ENCODE data around the gene CAP2. TPM values are rescaled to one million over a fixed set of nuclear protein-coding genes. Genes with fewer than 3 reads are reported as not detected.

The CAP2 gene
- total and polyA plus RNA-seq, 9 of the 15 experiments (the other 6 are each of a cell fraction or from before 2014, with no cell fraction given) = not detected

- Histone ChIP-seq H3K9ac (ENCODE audit: insufficient read depth in 1 of 2, low read depth in 2 of 2, low read length in 2 of 2) (no peak overlapping the region), H3K27ac (ENCODE audit: extremely low read depth, low read depth, low read length) (no peak overlapping the region), H3K36me3 (ENCODE audit: control insufficient read depth, insufficient read depth, low read length) (no peaks in the 10 kb centered on the region), H2AFZ (ENCODE audit: low read depth, low read length) (no peak overlapping the region), H3K4me2 (ENCODE audit: insufficient read depth, low read length) (no peak overlapping the region), H3K9me3 (replicated peaks; ENCODE audit: control insufficient read depth, insufficient read depth, low read depth, low read length) (no peaks in the 10 kb centered on the region), H3K4me3 (no peak overlapping the region), H3K9me1 (ENCODE audit: control insufficient read depth, insufficient read depth, low read length) (no peaks in the 10 kb centered on the region), H3K27me3 (ENCODE audit: control insufficient read depth in 2 of 2, insufficient read depth in 2 of 2, low read length in 2 of 2) (peaks cover 21 to 23% of the 10 kb centered on the region in 2 experiments), H3K79me2 (ENCODE audit: control insufficient read depth, insufficient read depth, low read length) (no peaks in the 10 kb centered on the region), H4K20me1 (replicated peaks; ENCODE audit: control insufficient read depth, insufficient read depth, low read length) (no peaks in the 10 kb centered on the region), H3K4me1 (replicated peaks in 1 of 2; ENCODE audit: control insufficient read depth in 2 of 2, insufficient read depth in 2 of 2, low read length in 2 of 2) (no peaks in the 10 kb centered on the region)
- DNase-seq (ENCODE audit: extremely low read depth in 1 of 4, low spot score in 3 of 4) (no peak), FAIRE-seq (no peak), ATAC-seq (no peak)
- no TSS peak for BruUV-seq (replicated peaks)
- intact Hi-C loops (cut with micrococcal nuclease) = no loop called here
- in situ Hi-C loops (cut with MboI) = no loop called here
- CTCF ChIA-PET (ENCODE audit: low intra/inter-chr PET ratio) = no interaction called here
- 0 out of 2 replicates have a peak, but pooled peaks have one; percentile 9 for TF ChIP-seq CEBPB (tag; IDR thresholded peaks at IDR 0.05)
- TF ChIP-seq CEBPG (CRISPR knock-in tag; IDR thresholded peaks at IDR 0.05) = no peak
- peak in 1 of 2 experiments; percentile 50; a peak in 2 of 4 replicates for TF ChIP-seq CEBPG (tag; conservative IDR thresholded peaks at IDR 0.05 in 1 of 2, IDR thresholded peaks at IDR 0.05 in 1 of 2)
- TF ChIP-seq KDM5B (IDR thresholded peaks at IDR 0.05; ENCODE audit: insufficient replicate concordance, low read depth, low read length) = no peak
- peak; percentile 67 for TF ChIP-seq TFE3 (CRISPR knock-in tag; IDR thresholded peaks at IDR 0.05)
- no peak for TF ChIP-seq HDAC3 (IDR thresholded peaks at IDR 0.05; ENCODE audit: borderline replicate concordance, partially characterized antibody)
- POLR2A ChIA-PET = no interaction called here
- WGBS (ENCODE audit: insufficient coverage, low coverage, missing lambda C conversion rate) = 0% methylated on average over 3 of the region's 3 CpGs
These were observed 77.5 kb downstream of the CAP2 start for GRCh38 chr6:17470938-17471327.
